Subcutaneous adipose tissue (tissue), 4 donors: ENCODE results near the gene PITPNM1. TPM values are rescaled to one million over a fixed set of nuclear protein-coding genes. Genes with fewer than 3 reads are reported as not detected.

ENCODE experiments used
- total RNA-seq, 4 donors: library from RNA; depleted of rRNA; stranded (reverse); fragments of >200 nt; gene quantifications; one replicate each; pipeline ENCODE4 v1.1.0, GENCODE V29; 2016
- TF ChIP-seq, protein P1 (sequence below): fragments of 450-650 bp; IDR thresholded peaks from one replicate; pipeline ENCODE4 v1.5.1; 2016; ENCODE audit warnings: low read depth, mild to moderate bottlenecking, control low read depth, antibody characterized with exemption, moderate library complexity

Gene PITPNM1
- total RNA-seq, 4 donors from 2014 or later, result 9.2 to 14.9 (median 11.9) TPM

DNA sequence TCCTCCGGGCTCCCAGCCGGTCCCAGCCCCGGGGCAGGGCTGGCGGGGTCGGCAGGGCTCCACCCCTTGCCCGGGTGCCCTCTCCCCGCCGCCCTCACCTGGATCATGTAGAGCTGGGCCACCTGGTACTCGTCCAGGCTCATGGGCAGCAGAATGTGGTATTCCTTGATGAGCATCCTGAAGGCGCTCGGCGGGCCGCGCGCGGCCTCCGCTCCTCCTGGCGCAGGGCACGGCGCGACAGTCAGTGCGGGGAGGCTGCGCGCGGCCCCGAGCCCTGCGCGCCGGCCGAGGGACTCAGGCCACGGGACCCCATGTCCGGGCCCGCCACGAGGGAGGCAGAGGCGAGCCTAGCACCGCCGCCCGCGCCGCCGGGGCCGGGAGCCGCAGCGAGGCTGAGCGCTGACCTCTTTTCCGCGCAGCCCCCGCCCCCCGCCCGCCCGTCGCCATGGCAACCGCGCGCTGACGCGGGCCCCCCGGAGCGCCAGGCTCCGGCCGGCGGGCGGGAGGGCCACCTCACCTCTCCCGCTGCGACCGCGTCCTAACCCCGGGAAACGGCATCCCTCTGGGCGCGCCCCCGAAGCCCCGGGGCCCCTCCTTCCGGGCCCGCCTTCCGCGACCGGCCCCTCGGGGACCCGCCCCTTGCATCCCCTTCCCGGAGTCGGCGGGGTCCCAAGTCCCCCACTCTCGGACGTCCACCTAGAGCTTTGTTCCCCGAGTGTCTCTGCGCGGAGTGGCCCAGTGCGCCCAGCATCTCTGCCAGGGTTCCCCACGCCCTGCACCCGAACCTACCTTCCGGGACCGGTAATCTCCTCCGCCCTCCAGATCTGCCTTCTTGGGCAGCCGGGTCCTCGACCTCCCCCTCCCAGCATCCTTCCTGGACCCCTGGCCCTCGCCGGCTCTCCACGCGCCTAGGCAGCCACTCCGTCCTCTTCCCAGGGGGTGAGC lies 886 bp downstream of the PITPNM1 start:
- TF ChIP-seq, protein P1, sequence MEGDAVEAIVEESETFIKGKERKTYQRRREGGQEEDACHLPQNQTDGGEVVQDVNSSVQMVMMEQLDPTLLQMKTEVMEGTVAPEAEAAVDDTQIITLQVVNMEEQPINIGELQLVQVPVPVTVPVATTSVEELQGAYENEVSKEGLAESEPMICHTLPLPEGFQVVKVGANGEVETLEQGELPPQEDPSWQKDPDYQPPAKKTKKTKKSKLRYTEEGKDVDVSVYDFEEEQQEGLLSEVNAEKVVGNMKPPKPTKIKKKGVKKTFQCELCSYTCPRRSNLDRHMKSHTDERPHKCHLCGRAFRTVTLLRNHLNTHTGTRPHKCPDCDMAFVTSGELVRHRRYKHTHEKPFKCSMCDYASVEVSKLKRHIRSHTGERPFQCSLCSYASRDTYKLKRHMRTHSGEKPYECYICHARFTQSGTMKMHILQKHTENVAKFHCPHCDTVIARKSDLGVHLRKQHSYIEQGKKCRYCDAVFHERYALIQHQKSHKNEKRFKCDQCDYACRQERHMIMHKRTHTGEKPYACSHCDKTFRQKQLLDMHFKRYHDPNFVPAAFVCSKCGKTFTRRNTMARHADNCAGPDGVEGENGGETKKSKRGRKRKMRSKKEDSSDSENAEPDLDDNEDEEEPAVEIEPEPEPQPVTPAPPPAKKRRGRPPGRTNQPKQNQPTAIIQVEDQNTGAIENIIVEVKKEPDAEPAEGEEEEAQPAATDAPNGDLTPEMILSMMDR, result no peak

DNA sequence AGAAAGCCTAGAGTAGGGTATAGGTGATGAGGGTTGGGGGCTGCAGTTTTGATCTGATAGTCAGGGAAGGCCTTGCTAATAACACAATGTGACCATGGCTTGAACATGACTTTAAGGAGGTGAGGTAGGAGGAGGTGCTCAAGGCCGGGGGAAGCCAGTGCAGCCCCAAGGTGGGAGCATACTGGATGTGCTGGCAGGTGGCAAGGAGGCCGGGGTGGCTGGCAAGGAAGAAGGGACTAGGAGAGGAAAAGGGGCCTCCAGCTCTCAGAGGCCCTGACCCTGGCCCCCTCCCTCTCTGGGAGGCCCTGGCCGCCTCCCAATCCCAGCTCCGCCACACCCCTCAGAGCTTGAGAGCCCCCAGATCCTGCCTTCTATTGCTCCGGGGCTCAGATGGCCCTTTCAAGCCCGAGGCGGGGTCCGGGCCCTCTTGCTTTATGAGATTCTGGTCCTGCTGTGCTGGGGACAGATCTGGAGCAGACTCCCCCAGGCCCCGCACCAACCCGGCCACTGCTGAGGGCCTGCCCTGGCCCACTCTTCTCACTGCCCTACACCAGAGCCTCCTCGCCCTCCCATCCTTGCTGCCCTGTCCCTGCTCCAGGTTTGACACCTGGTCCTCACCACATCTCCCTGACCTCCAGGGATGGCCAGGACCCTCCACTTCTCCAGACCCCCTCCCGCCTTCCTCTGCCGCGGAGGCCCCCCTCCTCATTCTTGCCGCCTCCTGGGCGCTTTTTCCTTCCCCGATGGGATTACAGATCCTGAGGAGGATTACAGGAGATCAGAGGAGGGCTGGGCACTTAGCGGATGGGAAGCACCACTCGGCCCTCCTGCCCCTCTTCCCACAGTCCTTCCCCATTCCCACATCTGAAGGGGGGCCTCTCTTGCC lies 1.8 kb downstream of the PITPNM1 start:
- TF ChIP-seq, protein P1, result no peak

DNA sequence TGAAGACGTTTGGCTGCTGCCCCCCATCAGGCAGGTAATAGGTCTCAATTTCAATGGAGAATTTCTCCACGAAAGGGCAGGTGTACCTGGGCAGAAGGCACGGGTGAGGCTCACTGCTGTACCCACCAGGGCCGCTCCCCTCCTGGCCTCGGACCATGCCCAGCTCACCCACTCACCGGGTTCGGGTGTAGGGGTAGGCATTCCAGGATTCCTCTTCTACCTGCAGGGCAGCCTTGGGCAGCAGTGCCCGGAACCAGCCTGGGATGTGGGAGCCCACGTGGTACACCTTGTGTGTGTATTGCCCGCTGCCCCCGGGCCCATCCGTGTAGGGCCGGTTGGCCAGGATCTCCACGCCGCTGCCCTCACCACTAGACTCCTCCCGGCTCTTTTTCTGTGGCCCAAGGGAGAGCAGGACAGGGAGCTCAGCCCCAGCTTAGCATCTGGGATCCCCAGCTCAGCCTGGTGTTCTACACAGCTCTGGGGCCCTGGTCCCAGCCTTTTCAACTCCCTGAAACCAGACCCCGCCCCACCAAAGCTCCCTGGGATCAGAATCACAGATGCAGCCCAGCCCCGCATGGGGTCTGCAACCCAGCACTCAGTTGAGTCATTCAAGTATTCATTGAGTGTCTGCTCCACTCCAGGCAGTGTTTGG lies 2.7 kb downstream of the PITPNM1 start:
- TF ChIP-seq, protein P1, result no peak

DNA sequence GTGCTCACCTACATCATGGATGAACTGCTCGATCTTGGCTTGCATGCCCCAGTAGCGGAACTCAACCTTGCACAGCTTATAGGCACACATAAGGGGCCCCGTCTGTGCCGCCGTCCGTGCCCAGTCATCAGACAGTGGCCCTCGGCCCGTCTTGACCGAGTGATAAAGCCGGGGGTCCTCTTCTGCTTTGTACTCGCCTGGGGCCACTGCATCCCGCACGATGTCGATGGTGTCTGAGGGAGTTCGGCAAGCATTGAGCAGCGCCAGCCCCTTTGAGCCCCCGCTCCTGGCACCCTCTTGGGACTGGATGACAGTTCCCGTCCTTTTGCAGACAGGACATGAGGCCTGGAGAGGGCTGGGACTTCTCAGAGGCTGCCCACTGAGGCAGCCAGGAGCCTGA lies 3.3 kb downstream of the PITPNM1 start:
- TF ChIP-seq, protein P1, result no peak

DNA sequence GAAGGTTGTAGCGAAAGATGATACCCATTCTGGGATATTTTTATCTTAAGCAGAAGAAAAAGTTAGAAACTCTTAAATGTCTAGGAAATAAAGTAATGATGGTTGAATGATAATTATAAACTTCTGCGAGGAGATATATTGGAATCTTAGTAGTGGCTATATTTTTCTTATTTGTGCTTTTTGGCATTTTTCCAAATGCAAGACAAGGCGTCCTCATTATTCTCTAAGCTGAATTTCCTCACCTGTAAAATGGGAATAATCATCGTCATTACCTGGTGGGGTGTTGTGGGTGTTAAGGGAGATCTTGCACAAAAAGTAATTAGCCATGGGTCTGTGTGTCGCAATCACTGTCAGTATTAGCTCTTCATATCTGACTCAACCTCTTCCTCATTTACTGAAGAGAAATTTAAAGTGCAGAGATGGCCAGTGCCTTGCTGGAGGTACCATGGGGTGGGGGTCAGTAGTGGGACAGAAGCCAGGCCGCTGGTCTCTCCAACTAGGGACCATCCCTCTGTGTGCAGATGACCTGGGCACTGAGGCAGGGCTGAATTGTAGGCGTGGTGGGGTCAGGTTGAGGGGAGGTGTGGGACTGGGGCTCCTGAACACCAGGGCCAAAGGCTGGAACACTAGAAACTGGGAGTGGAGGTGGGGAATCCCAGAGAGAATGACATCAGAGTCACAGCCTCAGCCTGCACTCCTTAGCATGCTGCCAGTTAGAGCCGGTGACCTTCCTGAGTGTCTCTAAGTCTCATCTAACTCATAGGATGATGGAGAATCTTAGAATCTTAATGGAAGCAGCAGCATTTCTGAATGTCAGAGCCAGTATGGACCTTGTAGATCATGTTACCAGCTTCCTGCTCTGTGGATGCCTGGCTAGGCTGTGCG lies 4.1 kb downstream of the PITPNM1 start:
- TF ChIP-seq, protein P1, result no peak

DNA sequence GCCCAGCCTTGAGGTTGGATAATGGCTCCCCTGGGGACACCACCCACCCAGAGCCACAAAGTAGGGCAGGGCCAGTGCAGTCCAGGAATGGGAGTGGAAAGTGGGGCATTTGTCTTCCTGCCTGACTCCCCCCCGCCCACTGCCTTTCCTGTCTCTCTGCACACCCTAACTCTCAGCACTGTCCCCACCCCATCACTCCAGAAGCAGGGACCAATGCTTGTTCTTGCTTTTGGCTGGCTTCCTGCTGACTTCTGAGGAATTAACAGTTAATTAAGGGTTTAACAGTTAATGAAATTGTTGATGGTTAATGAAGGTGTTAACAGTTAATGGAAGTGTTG lies 4.7 kb downstream of the PITPNM1 start:
- TF ChIP-seq, protein P1, result no peak
